Stimulated activated naive CD4-positive, alpha-beta T cell (primary cell): ENCODE results near the gene SYNJ1.

ENCODE experiments used
- DNase-seq, 6 experiments: peaks; one replicate each; lab custom pipeline; 2025; lab: John Stamatoyannopoulos, UW

Gene SYNJ1

GRCh38 chr21:32581732-32582131 is 146.1 kb downstream of the SYNJ1 start:
- DNase-seq, result no peak

- no peak for DNase-seq
These were observed 146.9 kb downstream of the SYNJ1 start for GRCh38 chr21:32580949-32581348.
